Naive thymus-derived CD8-positive, alpha-beta T cell (primary cell): Measurements from ENCODE around the gene SCFD2. TPM values are rescaled to one million over a fixed set of nuclear protein-coding genes. Genes with fewer than 3 reads are reported as not detected.
"Not testable (repeated sequence)": the region's sequence is repeated elsewhere in the genome, so short reads cannot be mapped to it uniquely, and the experiment has no call there.

Experiments
- ATAC-seq, 2 donors: fragments of 150-1000 bp; cut with Tn5 transposase in 1 of 2; sonication (Bioruptor Pico), chemical (Tn5 transposase) in 1 of 2; 1 replicate in 1 of 2; 2 replicates in 1 of 2; pipeline ENCODE4 v1.10.0; 2021; ENCODE audit warnings: mild to moderate bottlenecking in 2 of 2, moderate library complexity in 2 of 2
- POLR2A ChIA-PET: fragments of 350-600 bp; sonication (Branson Sonifier 250); formaldehyde crosslinking; loops from one replicate; lab custom pipeline; 2021; ENCODE audit warnings: antibody characterized with exemption; lab: Charles Lee
- DNase-seq, 10 donors: peaks; one replicate each; pipeline versions ENCODE4 v3.0.0 to v3.0.0-alpha.2; 2020 to 2022
- H3K27ac Mint-ChIP-seq, 10 donors: one replicate each; pipeline ENCODE4 v1.8.0; 2020 to 2022; ENCODE audit warnings: mild to moderate bottlenecking in 10 of 10, mixed read lengths in 10 of 10, moderate library complexity in 4 of 10, inconsistent platforms in 1 of 10
- H3K27me3 Mint-ChIP-seq, 5 donors: one replicate each; pipeline ENCODE4 v1.8.0; 2021 to 2022; ENCODE audit warnings: mixed read lengths in 5 of 5
- H3K36me3 Mint-ChIP-seq, 3 donors: one replicate each; pipeline ENCODE4 v1.8.0; 2020 to 2022; ENCODE audit warnings: mixed read lengths in 3 of 3, mild to moderate bottlenecking in 2 of 3, inconsistent platforms in 1 of 3
- H3K4me1 Mint-ChIP-seq, 4 donors: one replicate each; pipeline ENCODE4 v1.8.0; 2021 to 2022; ENCODE audit warnings: mixed read lengths in 4 of 4
- H3K4me3 Mint-ChIP-seq, 10 donors: one replicate each; pipeline ENCODE4 v1.8.0; 2020 to 2022; ENCODE audit warnings: mild to moderate bottlenecking in 10 of 10, mixed read lengths in 10 of 10, moderate library complexity in 6 of 10, inconsistent platforms in 1 of 10
- H3K9me3 Mint-ChIP-seq, 9 donors: one replicate each; pipeline ENCODE4 v1.8.0; 2020 to 2022; ENCODE audit warnings: mixed read lengths in 9 of 9, mild to moderate bottlenecking in 3 of 9, inconsistent platforms in 1 of 9, moderate library complexity in 1 of 9
- polyA plus RNA-seq, 3 donors: library from polyadenylated mRNA; unstranded; fragments of 300-500 nt; fragmentation: Illumina TruSeq; gene quantifications; one replicate each; pipeline ENCODE4 v1.2.3, GENCODE V29; 2021
- total RNA-seq, 8 experiments: library from RNA in 2 of 8; stranded (reverse) in 2 of 8; gene quantifications; one replicate each; pipeline ENCODE4 v1.2.3 and lab custom pipeline; 2021 to 2026

Gene SCFD2
- total and polyA plus RNA-seq, 5 experiments from 2014 or later = 14.3 to 21.7 (median 17.2) TPM

GRCh38 chr4:53139256-53139655 is 226.6 kb downstream of the SCFD2 start:
- H3K4me1 Mint-ChIP-seq, H3K9me3 Mint-ChIP-seq, H3K27ac Mint-ChIP-seq, POLR2A ChIA-PET, H3K27me3 Mint-ChIP-seq, DNase-seq, H3K4me3 Mint-ChIP-seq, ATAC-seq: not testable (repeated sequence)
- peaks cover 15 to 56% (median 38%) of the 10 kb centered on the region in 3 donors for H3K36me3 Mint-ChIP-seq

GRCh38 chr4:53137468-53137867 is 228.4 kb downstream of the SCFD2 start:
- Mint-ChIP-seq H3K9me3 (peaks cover 0 to 10% (median 4%) of the 10 kb centered on the region in 9 donors), H3K27me3 (no peaks in the 10 kb centered on the region), H3K36me3 (peaks cover 16 to 60% (median 38%) of the 10 kb centered on the region in 3 donors), H3K4me1 (peaks cover 0 to 6% (median under 1%) of the 10 kb centered on the region in 4 donors), H3K27ac (no peak overlapping the region), H3K4me3 (no peak overlapping the region)
- DNase-seq = no peak
- POLR2A ChIA-PET = no interaction called here
- ATAC-seq = no peak

GRCh38 chr4:53136954-53137353 is 228.9 kb downstream of the SCFD2 start:
- DNase-seq (no peak), ATAC-seq (no peak)
- peaks cover 0 to 10% (median 4%) of the 10 kb centered on the region in 9 donors for H3K9me3 Mint-ChIP-seq
- no peak overlapping the region for H3K27ac Mint-ChIP-seq
- peaks cover 0 to 6% (median under 1%) of the 10 kb centered on the region in 4 donors for H3K4me1 Mint-ChIP-seq
- POLR2A ChIA-PET = no interaction called here
- no peak overlapping the region for H3K4me3 Mint-ChIP-seq
- no peaks in the 10 kb centered on the region for H3K27me3 Mint-ChIP-seq
- H3K36me3 Mint-ChIP-seq = peaks cover 15 to 58% (median 37%) of the 10 kb centered on the region in 3 donors

- H3K9me3 Mint-ChIP-seq = peaks cover 0 to 6% (median 0%) of the 10 kb centered on the region in 9 donors
- POLR2A ChIA-PET = no interaction called here
- peaks cover 0 to 10% (median under 1%) of the 10 kb centered on the region in 4 donors for H3K4me1 Mint-ChIP-seq
- no peak overlapping the region for H3K4me3 Mint-ChIP-seq
- DNase-seq = no peak
- no peak overlapping the region for H3K27ac Mint-ChIP-seq
- H3K36me3 Mint-ChIP-seq = peaks cover 10 to 41% (median 26%) of the 10 kb centered on the region in 3 donors
- H3K27me3 Mint-ChIP-seq = no peaks in the 10 kb centered on the region
- no peak for ATAC-seq
Measured at GRCh38 chr4:53132132-53132891, 233.5 kb downstream of the SCFD2 start.

GRCh38 chr4:53131562-53131925 is 234.3 kb downstream of the SCFD2 start:
- POLR2A ChIA-PET = interaction anchor here (0.7 kb wide), 1 partner anchor 535 kb away, joined by 3 read pairs; no protein-coding TSS in a partner anchor
- peaks cover 0 to 6% (median 0%) of the 10 kb centered on the region in 9 donors for H3K9me3 Mint-ChIP-seq
- peaks cover 10 to 39% (median 23%) of the 10 kb centered on the region in 3 donors for H3K36me3 Mint-ChIP-seq
- ATAC-seq = no peak
- H3K27ac Mint-ChIP-seq = no peak overlapping the region
- no peaks in the 10 kb centered on the region for H3K27me3 Mint-ChIP-seq
- no peak overlapping the region for H3K4me3 Mint-ChIP-seq
- DNase-seq = no peak
- H3K4me1 Mint-ChIP-seq = peaks cover 0 to 10% (median under 1%) of the 10 kb centered on the region in 4 donors

- DNase-seq (no peak), ATAC-seq (no peak)
- Mint-ChIP-seq H3K4me3 (no peak overlapping the region), H3K36me3 (peaks cover 10 to 38% (median 21%) of the 10 kb centered on the region in 3 donors), H3K27me3 (no peaks in the 10 kb centered on the region), H3K4me1 (peaks cover 0 to 10% (median under 1%) of the 10 kb centered on the region in 4 donors), H3K27ac (no peak overlapping the region), H3K9me3 (peaks cover 0 to 6% (median 0%) of the 10 kb centered on the region in 9 donors)
- POLR2A ChIA-PET = interaction anchor here (0.7 kb wide), 1 partner anchor 535 kb away, joined by 3 read pairs; no protein-coding TSS in a partner anchor
Measured at GRCh38 chr4:53130896-53131561, 234.8 kb downstream of the SCFD2 start.

GRCh38 chr4:53128706-53129357 is 237.0 kb downstream of the SCFD2 start:
- ATAC-seq = no peak
- Mint-ChIP-seq H3K9me3 (peaks cover 0 to 3% (median 0%) of the 10 kb centered on the region in 9 donors), H3K4me1 (peaks cover 0 to 10% (median under 1%) of the 10 kb centered on the region in 4 donors), H3K36me3 (peaks cover 13 to 34% (median 22%) of the 10 kb centered on the region in 3 donors), H3K4me3 (no peak overlapping the region), H3K27me3 (no peaks in the 10 kb centered on the region), H3K27ac (no peak overlapping the region)
- POLR2A ChIA-PET = no interaction called here
- DNase-seq = no peak

- no peak for ATAC-seq
- H3K9me3 Mint-ChIP-seq = no peaks in the 10 kb centered on the region
- POLR2A ChIA-PET = no interaction called here
- no peak overlapping the region for H3K4me3 Mint-ChIP-seq
- no peak for DNase-seq
- H3K27ac Mint-ChIP-seq = no peak overlapping the region
- no peaks in the 10 kb centered on the region for H3K27me3 Mint-ChIP-seq
- H3K4me1 Mint-ChIP-seq = peaks cover 0 to 10% (median under 1%) of the 10 kb centered on the region in 4 donors
- peaks cover 10 to 28% (median 20%) of the 10 kb centered on the region in 3 donors for H3K36me3 Mint-ChIP-seq
Measured at GRCh38 chr4:53128231-53128630, 237.6 kb downstream of the SCFD2 start.

- ATAC-seq = no peak
- peaks cover 0 to 8% (median under 1%) of the 10 kb centered on the region in 4 donors for H3K4me1 Mint-ChIP-seq
Measured at GRCh38 chr4:53127365-53127764, 238.5 kb downstream of the SCFD2 start.

GRCh38 chr4:53126099-53126498 is 239.8 kb downstream of the SCFD2 start:
- DNase-seq (no peak), ATAC-seq (no peak)
- H3K36me3 Mint-ChIP-seq = peaks cover 7 to 17% (median 12%) of the 10 kb centered on the region in 3 donors
- POLR2A ChIA-PET = no interaction called here
- H3K4me1 Mint-ChIP-seq = peaks cover 0 to 6% (median 0%) of the 10 kb centered on the region in 4 donors
- no peak overlapping the region for H3K27ac Mint-ChIP-seq
- no peak overlapping the region for H3K4me3 Mint-ChIP-seq
- H3K27me3 Mint-ChIP-seq = no peaks in the 10 kb centered on the region
- no peaks in the 10 kb centered on the region for H3K9me3 Mint-ChIP-seq

More at GRCh38 chr4:53127365-53127764, 238.5 kb downstream of the SCFD2 start:
- peak overlapping the region in 1 of 10 donors; percentile 45 for H3K4me3 Mint-ChIP-seq
- no peak overlapping the region for H3K27ac Mint-ChIP-seq
- no peaks in the 10 kb centered on the region for H3K9me3 Mint-ChIP-seq
- H3K36me3 Mint-ChIP-seq = peaks cover 10 to 25% (median 17%) of the 10 kb centered on the region in 3 donors
- no peak for DNase-seq
- POLR2A ChIA-PET = no interaction called here
- no peaks in the 10 kb centered on the region for H3K27me3 Mint-ChIP-seq

- Mint-ChIP-seq H3K4me3 (no peak overlapping the region), H3K9me3 (no peaks in the 10 kb centered on the region)
- POLR2A ChIA-PET = no interaction called here
Measured at GRCh38 chr4:53123819-53124218, 242.0 kb downstream of the SCFD2 start.

GRCh38 chr4:53123171-53123570 is 242.7 kb downstream of the SCFD2 start:
- DNase-seq (no peak), ATAC-seq (no peak)
- POLR2A ChIA-PET = no interaction called here
- Mint-ChIP-seq H3K4me3 (no peak overlapping the region), H3K36me3 (peaks cover 9 to 22% (median 12%) of the 10 kb centered on the region in 3 donors), H3K4me1 (peaks cover 0 to 5% (median 4%) of the 10 kb centered on the region in 4 donors), H3K27ac (no peak overlapping the region), H3K9me3 (no peaks in the 10 kb centered on the region), H3K27me3 (no peaks in the 10 kb centered on the region)

More at GRCh38 chr4:53123819-53124218, 242.0 kb downstream of the SCFD2 start:
- Mint-ChIP-seq H3K27me3 (no peaks in the 10 kb centered on the region), H3K36me3 (peaks cover 6 to 19% (median 15%) of the 10 kb centered on the region in 3 donors), H3K27ac (no peak overlapping the region), H3K4me1 (peaks cover 0 to 2% (median 0%) of the 10 kb centered on the region in 4 donors)
- DNase-seq (no peak), ATAC-seq (no peak)
